Neural cell (in vitro differentiated cells): Measurements from ENCODE around the gene PWWP2B.

ENCODE experiments used
- EP300 ChIP-seq: fragments of 450-650 bp; conservative IDR thresholded peaks from 2 replicates; pipeline ENCODE4 v1.6.1; 2014; ENCODE audit warnings: antibody characterized with exemption, mild to moderate bottlenecking, moderate library complexity; ENCODE audit not compliant: poor library complexity, severe bottlenecking
- EZH2 ChIP-seq: fragments of 200-600, 300-800 bp; shearing (Covaris generic), sonication (generic); IDR thresholded peaks from 2 replicates; pipeline ENCODE4 v1.6.1; 2014; ENCODE audit warnings: antibody characterized with exemption, low read length, borderline replicate concordance, mild to moderate bottlenecking; ENCODE audit not compliant: insufficient read depth, poor library complexity, severe bottlenecking
- MXI1 ChIP-seq: fragments of 450-650 bp; conservative IDR thresholded peaks from 2 replicates; pipeline ENCODE4 v1.6.1; 2014; ENCODE audit warnings: antibody characterized with exemption, mild to moderate bottlenecking; ENCODE audit not compliant: poor library complexity, severe bottlenecking
- POLR2AphosphoS5 ChIP-seq: IDR thresholded peaks from 2 replicates; pipeline ENCODE4 v1.6.1; 2012
- RAD21 ChIP-seq: fragments of 450-650 bp; conservative IDR thresholded peaks from 2 replicates; pipeline ENCODE4 v1.6.1; 2014; ENCODE audit warnings: antibody characterized with exemption, mild to moderate bottlenecking, moderate library complexity
- SMC3 ChIP-seq: fragments of 450-650 bp; conservative IDR thresholded peaks from 2 replicates; pipeline ENCODE4 v1.6.1; 2014; ENCODE audit warnings: antibody characterized with exemption, mild to moderate bottlenecking, moderate library complexity; ENCODE audit not compliant: poor library complexity
- TAF1 ChIP-seq: IDR thresholded peaks from 2 replicates; pipeline ENCODE4 v1.6.1; 2012; ENCODE audit warnings: low read depth
- TF ChIP-seq, protein P1 (sequence below): fragments of 450-650 bp; IDR thresholded peaks from 2 replicates; pipeline ENCODE4 v1.5.1; 2014; ENCODE audit warnings: antibody characterized with exemption, mild to moderate bottlenecking, moderate library complexity; ENCODE audit not compliant: poor library complexity, severe bottlenecking
- TF ChIP-seq, protein P2 (sequence below): IDR thresholded peaks from 2 replicates; pipeline ENCODE4 v1.6.1; 2012; ENCODE audit warnings: borderline replicate concordance

DNA sequence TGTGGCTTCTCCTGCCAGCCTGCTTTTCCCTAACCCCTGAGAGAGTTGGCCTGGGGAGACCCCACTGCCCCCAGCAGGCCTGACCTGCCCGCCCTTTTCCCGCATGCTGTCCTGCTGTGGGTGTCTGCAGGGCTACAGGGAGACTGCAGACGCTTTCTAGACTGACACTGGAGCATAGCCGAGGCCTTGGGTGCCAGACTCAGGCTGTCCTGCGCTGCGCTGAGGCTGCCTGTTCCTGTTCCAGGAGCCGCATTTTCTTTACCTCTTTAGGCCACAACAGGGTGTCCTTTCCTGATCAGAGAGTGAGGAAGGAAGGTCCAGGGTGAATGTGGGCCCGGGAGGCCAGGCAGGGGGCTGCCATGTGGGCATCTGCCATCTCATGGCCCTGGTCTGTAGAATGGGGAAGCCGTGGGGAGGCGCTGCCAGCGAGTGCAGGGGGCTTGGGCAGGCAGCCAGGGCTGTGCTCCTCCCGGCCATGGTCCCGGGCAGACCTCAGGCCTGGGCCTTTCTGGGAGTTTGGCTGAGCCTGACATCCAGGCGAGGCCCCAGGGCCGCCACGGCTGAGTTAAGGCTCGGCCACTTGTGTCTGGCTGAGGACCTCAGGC lies 3.6 kb downstream of the PWWP2B start:
- TF ChIP-seq, protein P1, sequence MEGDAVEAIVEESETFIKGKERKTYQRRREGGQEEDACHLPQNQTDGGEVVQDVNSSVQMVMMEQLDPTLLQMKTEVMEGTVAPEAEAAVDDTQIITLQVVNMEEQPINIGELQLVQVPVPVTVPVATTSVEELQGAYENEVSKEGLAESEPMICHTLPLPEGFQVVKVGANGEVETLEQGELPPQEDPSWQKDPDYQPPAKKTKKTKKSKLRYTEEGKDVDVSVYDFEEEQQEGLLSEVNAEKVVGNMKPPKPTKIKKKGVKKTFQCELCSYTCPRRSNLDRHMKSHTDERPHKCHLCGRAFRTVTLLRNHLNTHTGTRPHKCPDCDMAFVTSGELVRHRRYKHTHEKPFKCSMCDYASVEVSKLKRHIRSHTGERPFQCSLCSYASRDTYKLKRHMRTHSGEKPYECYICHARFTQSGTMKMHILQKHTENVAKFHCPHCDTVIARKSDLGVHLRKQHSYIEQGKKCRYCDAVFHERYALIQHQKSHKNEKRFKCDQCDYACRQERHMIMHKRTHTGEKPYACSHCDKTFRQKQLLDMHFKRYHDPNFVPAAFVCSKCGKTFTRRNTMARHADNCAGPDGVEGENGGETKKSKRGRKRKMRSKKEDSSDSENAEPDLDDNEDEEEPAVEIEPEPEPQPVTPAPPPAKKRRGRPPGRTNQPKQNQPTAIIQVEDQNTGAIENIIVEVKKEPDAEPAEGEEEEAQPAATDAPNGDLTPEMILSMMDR, result no peak
- TF ChIP-seq, protein P2, sequence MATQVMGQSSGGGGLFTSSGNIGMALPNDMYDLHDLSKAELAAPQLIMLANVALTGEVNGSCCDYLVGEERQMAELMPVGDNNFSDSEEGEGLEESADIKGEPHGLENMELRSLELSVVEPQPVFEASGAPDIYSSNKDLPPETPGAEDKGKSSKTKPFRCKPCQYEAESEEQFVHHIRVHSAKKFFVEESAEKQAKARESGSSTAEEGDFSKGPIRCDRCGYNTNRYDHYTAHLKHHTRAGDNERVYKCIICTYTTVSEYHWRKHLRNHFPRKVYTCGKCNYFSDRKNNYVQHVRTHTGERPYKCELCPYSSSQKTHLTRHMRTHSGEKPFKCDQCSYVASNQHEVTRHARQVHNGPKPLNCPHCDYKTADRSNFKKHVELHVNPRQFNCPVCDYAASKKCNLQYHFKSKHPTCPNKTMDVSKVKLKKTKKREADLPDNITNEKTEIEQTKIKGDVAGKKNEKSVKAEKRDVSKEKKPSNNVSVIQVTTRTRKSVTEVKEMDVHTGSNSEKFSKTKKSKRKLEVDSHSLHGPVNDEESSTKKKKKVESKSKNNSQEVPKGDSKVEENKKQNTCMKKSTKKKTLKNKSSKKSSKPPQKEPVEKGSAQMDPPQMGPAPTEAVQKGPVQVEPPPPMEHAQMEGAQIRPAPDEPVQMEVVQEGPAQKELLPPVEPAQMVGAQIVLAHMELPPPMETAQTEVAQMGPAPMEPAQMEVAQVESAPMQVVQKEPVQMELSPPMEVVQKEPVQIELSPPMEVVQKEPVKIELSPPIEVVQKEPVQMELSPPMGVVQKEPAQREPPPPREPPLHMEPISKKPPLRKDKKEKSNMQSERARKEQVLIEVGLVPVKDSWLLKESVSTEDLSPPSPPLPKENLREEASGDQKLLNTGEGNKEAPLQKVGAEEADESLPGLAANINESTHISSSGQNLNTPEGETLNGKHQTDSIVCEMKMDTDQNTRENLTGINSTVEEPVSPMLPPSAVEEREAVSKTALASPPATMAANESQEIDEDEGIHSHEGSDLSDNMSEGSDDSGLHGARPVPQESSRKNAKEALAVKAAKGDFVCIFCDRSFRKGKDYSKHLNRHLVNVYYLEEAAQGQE, result no peak
- TF ChIP-seq POLR2AphosphoS5, result no peak
- no peak for TF ChIP-seq EZH2
- no peak for TF ChIP-seq SMC3
- no peak for TF ChIP-seq MXI1
- no peak for TF ChIP-seq EP300
- TF ChIP-seq RAD21, result no peak
- TF ChIP-seq TAF1, result no peak
